Sigmoid colon (tissue), 7 donors: Measurements from ENCODE around the gene POU2F2. TPM values are rescaled to one million over a fixed set of nuclear protein-coding genes. Genes with fewer than 3 reads are reported as not detected.

Source experiments
- DNase-seq: peaks from one replicate; pipeline ENCODE4 v3.0.0-alpha.2; 2019
- H3K27ac ChIP-seq, 4 donors: fragments of 200-600 bp; sonication (generic); one replicate each; pipeline ENCODE4 v1.5.1; 2016 to 2019; ENCODE audit warnings: mild to moderate bottlenecking in 1 of 4
- H3K27me3 ChIP-seq, 3 donors: fragments of 200-600 bp; sonication (generic); one replicate each; pipeline ENCODE4 v1.5.1; 2019; ENCODE audit warnings: mild to moderate bottlenecking in 1 of 3
- H3K36me3 ChIP-seq, 4 donors: fragments of 200-600 bp; sonication (generic); one replicate each; pipeline ENCODE4 v1.5.1; 2016 to 2019
- H3K4me1 ChIP-seq, 4 donors: fragments of 200-600 bp; sonication (generic); one replicate each; pipeline ENCODE4 v1.5.1; 2017 to 2019
- H3K4me3 ChIP-seq, 4 donors: fragments of 200-600 bp; sonication (generic); one replicate each; pipeline ENCODE4 v1.5.1; 2017 to 2019; ENCODE audit warnings: mild to moderate bottlenecking in 2 of 4, moderate library complexity in 1 of 4
- H3K9me3 ChIP-seq, 4 donors: fragments of 200-600 bp in 3 of 4; sonication (generic) in 3 of 4; one replicate each; pipeline versions ENCODE4 v1.5.1 to v1.6.1; 2013 to 2019
- EP300 ChIP-seq, 4 donors: sonication (generic); formaldehyde crosslinking; IDR thresholded peaks; one replicate each; pipeline ENCODE4 v1.6.1; 2017; ENCODE audit warnings: antibody characterized with exemption in 4 of 4
- POLR2A ChIP-seq, 2 donors: fragments of 450-650 bp; IDR thresholded peaks; one replicate each; pipeline ENCODE4 v1.6.1; 2016; ENCODE audit warnings: antibody characterized with exemption in 2 of 2, mild to moderate bottlenecking in 2 of 2, moderate library complexity in 2 of 2
- POLR2AphosphoS5 ChIP-seq, 4 donors: sonication (generic); formaldehyde crosslinking; IDR thresholded peaks; one replicate each; pipeline ENCODE4 v1.6.1; 2017; ENCODE audit warnings: antibody characterized with exemption in 4 of 4
- WGBS, 2 donors: extraction: QIAGEN DNeasy Blood & Tissue Kit; methylation state at CpG; one replicate each; pipeline ENCODE4 v1.1.7; 2013; 5-methylcytosine and 5-hydroxymethylcytosine counted together
- intact Hi-C: fragments of 100-400 bp; cut with DNase I; formaldehyde crosslinking; loops from one replicate; pipeline ENCODE4 v1.15.1; 2023
- polyA plus RNA-seq, 3 donors: library from polyadenylated mRNA; stranded (reverse); fragments of 200-250 nt; gene quantifications; one replicate each; pipeline ENCODE4 v1.2.3, GENCODE V29; 2013
- total RNA-seq, 4 donors: library from RNA; depleted of rRNA; stranded (reverse); fragments of >200 nt; gene quantifications; one replicate each; pipeline ENCODE4 v1.1.0, GENCODE V29; 2016
- TF ChIP-seq, protein P1 (sequence below), 4 experiments: fragments of 450-650 bp in 3 of 4; fragments of 200-600 bp in 1 of 4; IDR thresholded peaks; one replicate each; pipeline ENCODE4 v1.5.1; 2016 to 2019; ENCODE audit warnings: antibody characterized with exemption in 4 of 4, mild to moderate bottlenecking in 3 of 4, moderate library complexity in 2 of 4
- donor health status: healthy with polysubstance abuse.
- donor health status: Bipolar disorder and iron deficiency.
- donor health status: healthy.

The POU2F2 gene
- total and polyA plus RNA-seq, 7 donors, result 0.60 to 19.0 (median 2.5) TPM

DNA sequence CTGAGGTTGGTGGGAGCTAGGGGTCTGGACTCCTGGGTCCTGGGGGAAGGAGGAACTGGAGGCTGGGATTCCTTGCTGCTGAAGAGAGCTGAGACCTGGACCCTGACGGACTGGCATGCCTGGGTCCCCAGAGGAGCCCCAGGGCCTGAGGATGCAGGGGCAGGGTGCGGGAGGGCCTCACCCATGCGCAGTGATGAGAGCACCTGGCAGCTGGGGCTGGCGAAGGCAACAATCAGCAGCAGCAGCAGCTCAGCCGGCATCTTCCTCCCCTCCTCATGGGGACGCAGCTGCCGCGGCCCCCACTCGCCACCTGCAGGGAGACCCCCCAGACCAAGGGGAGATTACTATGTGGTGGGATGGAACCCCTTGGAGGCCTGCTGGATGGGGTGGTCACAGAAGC lies 66.7 kb downstream of the POU2F2 start:
- Histone ChIP-seq H3K27ac (no peak overlapping the region), H3K4me1 (peaks cover 0 to 34% (median 21%) of the 10 kb centered on the region in 4 donors), H3K36me3 (peaks cover 6 to 45% (median 18%) of the 10 kb centered on the region in 4 donors), H3K4me3 (no peak overlapping the region), H3K9me3 (no peaks in the 10 kb centered on the region), H3K27me3 (no peaks in the 10 kb centered on the region)
- TF ChIP-seq, protein P1, sequence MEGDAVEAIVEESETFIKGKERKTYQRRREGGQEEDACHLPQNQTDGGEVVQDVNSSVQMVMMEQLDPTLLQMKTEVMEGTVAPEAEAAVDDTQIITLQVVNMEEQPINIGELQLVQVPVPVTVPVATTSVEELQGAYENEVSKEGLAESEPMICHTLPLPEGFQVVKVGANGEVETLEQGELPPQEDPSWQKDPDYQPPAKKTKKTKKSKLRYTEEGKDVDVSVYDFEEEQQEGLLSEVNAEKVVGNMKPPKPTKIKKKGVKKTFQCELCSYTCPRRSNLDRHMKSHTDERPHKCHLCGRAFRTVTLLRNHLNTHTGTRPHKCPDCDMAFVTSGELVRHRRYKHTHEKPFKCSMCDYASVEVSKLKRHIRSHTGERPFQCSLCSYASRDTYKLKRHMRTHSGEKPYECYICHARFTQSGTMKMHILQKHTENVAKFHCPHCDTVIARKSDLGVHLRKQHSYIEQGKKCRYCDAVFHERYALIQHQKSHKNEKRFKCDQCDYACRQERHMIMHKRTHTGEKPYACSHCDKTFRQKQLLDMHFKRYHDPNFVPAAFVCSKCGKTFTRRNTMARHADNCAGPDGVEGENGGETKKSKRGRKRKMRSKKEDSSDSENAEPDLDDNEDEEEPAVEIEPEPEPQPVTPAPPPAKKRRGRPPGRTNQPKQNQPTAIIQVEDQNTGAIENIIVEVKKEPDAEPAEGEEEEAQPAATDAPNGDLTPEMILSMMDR (IDR thresholded peaks at IDR 0.05), result no peak
- TF ChIP-seq POLR2AphosphoS5 (IDR thresholded peaks at IDR 0.05) (no peak), EP300 (IDR thresholded peaks at IDR 0.05) (no peak), POLR2A (IDR thresholded peaks at IDR 0.05) (no peak)
- 91 to 94% methylated on average over 9 of the region's 9 CpGs for WGBS, 2 donors
- no peak for DNase-seq
- intact Hi-C loops, result no loop called here

DNA sequence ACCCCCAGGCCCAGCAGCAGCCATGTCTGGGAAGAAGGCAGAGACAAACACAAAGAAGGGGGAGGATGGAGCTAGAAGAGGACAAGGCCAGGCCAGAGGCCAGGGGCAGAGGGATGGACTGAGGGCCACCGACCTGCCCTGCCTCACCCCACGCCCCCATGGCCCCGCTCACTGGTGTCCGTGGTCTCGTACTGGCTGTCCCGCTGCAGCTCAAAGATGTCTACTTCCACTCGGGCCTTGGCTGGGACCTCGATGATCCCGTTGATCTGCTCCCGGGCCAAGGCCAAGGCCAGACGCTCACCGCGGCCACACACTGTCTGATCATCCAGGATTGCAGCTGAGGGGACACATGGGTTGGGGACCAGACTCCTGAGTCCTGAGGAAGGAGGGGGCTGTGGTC lies 67.2 kb downstream of the POU2F2 start:
- intact Hi-C loops, result no loop called here
- Histone ChIP-seq H3K4me3 (no peak overlapping the region), H3K4me1 (peaks cover 0 to 30% (median 17%) of the 10 kb centered on the region in 4 donors), H3K27ac (no peak overlapping the region), H3K9me3 (no peaks in the 10 kb centered on the region), H3K36me3 (peaks cover 6 to 45% (median 18%) of the 10 kb centered on the region in 4 donors), H3K27me3 (no peaks in the 10 kb centered on the region)
- no peak for TF ChIP-seq POLR2AphosphoS5 (IDR thresholded peaks at IDR 0.05)
- no peak for TF ChIP-seq EP300 (IDR thresholded peaks at IDR 0.05)
- no peak for TF ChIP-seq POLR2A (IDR thresholded peaks at IDR 0.05)
- TF ChIP-seq, protein P1 (IDR thresholded peaks at IDR 0.05), result no peak
- WGBS, 2 donors, result 90 to 91% methylated on average over 13 of the region's 13 CpGs
- no peak for DNase-seq

DNA sequence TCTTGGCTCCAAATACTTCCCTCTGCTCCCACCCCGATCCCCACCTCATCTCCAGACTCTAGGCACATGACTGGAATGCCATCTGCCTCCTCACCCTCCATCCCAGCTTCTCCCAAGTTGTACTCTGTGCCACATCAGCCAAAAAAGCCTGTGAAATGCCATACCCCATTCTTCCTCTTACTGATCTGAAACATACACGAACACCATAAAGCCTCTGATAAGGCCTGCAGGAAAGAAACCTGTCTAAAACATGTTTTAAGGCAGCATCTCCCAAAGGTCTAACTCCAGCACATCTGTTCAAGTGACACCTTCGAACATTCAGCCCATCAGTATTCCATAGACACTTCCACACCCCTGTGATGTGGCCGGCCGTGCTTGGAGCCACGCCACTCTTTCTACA lies 67.8 kb downstream of the POU2F2 start:
- WGBS, 2 donors, result 84 to 88% methylated on average over 6 of the region's 6 CpGs
- Histone ChIP-seq H3K4me1 (peaks cover 0 to 24% (median 12%) of the 10 kb centered on the region in 4 donors), H3K9me3 (no peaks in the 10 kb centered on the region), H3K27ac (no peak overlapping the region), H3K27me3 (no peaks in the 10 kb centered on the region), H3K36me3 (peaks cover 6 to 51% (median 18%) of the 10 kb centered on the region in 4 donors), H3K4me3 (no peak overlapping the region)
- DNase-seq, result no peak
- intact Hi-C loops, result no loop called here
- no peak for TF ChIP-seq EP300 (IDR thresholded peaks at IDR 0.05)
- TF ChIP-seq POLR2A (IDR thresholded peaks at IDR 0.05), result no peak
- TF ChIP-seq, protein P1 (IDR thresholded peaks at IDR 0.05), result no peak
- no peak for TF ChIP-seq POLR2AphosphoS5 (IDR thresholded peaks at IDR 0.05)

DNA sequence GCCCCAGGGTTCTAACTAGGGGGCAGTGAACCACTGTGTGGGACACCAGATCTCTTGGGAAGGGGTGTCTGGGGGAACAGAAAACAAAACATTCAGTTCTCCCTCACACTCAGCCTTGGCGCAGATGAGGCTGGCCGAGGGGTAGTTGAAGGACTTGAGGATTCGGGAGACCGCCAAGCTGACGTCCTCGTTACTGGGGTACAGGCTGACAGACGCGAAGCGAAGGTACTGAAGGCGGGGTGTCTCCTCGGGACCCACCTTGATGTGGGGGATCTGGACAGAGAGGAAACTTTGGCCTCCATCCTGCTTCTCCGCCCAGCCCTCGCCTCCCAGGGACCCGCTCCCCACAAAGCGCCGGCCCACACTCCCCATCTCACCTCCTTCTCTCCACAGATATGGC lies 69.9 kb downstream of the POU2F2 start:
- no peak overlapping the region for H3K27ac ChIP-seq
- peaks cover 6 to 71% (median 19%) of the 10 kb centered on the region in 4 donors for H3K36me3 ChIP-seq
- H3K4me1 ChIP-seq, result peaks cover 0 to 3% (median 0%) of the 10 kb centered on the region in 4 donors
- H3K4me3 ChIP-seq, result no peak overlapping the region
- 96 to 97% methylated on average over 16 of the region's 16 CpGs for WGBS, 2 donors
- H3K27me3 ChIP-seq, result no peaks in the 10 kb centered on the region
- no peak for DNase-seq
- H3K9me3 ChIP-seq, result no peaks in the 10 kb centered on the region
- TF ChIP-seq POLR2A (IDR thresholded peaks at IDR 0.05), result no peak
- TF ChIP-seq, protein P1 (IDR thresholded peaks at IDR 0.05), result no peak
- no peak for TF ChIP-seq EP300 (IDR thresholded peaks at IDR 0.05)
- TF ChIP-seq POLR2AphosphoS5 (IDR thresholded peaks at IDR 0.05), result no peak
- intact Hi-C loops, result no loop called here

DNA sequence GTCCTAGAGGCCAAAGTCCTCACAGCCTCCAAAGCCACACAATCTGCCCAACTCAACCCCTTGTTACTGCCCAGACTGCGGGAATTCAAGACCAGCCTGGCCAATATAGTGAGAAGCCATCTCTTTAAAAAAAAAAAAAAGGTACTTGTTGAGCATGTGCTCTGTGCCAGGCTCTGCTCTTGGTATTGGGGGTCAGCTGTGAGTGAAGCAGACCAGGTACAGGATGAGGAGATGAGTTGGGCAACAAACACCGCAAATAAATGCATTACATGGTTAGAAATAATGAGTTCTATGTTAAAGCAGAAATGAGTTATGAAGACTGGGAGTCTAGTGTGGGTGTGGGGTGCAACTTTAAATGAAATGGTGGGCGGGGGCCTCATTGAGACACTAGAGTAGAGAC lies 72.1 kb downstream of the POU2F2 start:
- TF ChIP-seq POLR2AphosphoS5 (IDR thresholded peaks at IDR 0.05) (no peak), EP300 (IDR thresholded peaks at IDR 0.05) (no peak), POLR2A (IDR thresholded peaks at IDR 0.05) (no peak)
- TF ChIP-seq, protein P1 (IDR thresholded peaks at IDR 0.05), result no peak
- no peak overlapping the region for H3K27ac ChIP-seq
- no peaks in the 10 kb centered on the region for H3K9me3 ChIP-seq
- H3K4me3 ChIP-seq, result no peak overlapping the region
- WGBS, 2 donors, result 87 to 91% methylated on average over 3 of the region's 3 CpGs
- H3K4me1 ChIP-seq, result no peaks in the 10 kb centered on the region
- H3K27me3 ChIP-seq, result no peaks in the 10 kb centered on the region
- H3K36me3 ChIP-seq, result peaks cover 14 to 84% (median 17%) of the 10 kb centered on the region in 4 donors
- no peak for DNase-seq
- intact Hi-C loops, result no loop called here
